Parathyroid adenoma (tissue), 2 donors: ENCODE results near the gene HSP90B1.

Source experiments
- H2AFZ ChIP-seq: fragments of 300-600 bp; sonication (generic); one replicate; pipeline ENCODE4 v1.7.0; 2017; ENCODE audit warnings: antibody characterized with exemption, mild to moderate bottlenecking
- H3K27ac ChIP-seq: fragments of 300-600 bp; sonication (generic); one replicate; pipeline ENCODE4 v1.7.0; 2017
- H3K27me3 ChIP-seq: fragments of 300-600 bp; sonication (generic); one replicate; pipeline ENCODE4 v1.7.0; 2017; ENCODE audit warnings: low read length; ENCODE audit not compliant: control insufficient read depth, insufficient read depth
- H3K36me3 ChIP-seq: fragments of 300-600 bp; sonication (generic); one replicate; pipeline ENCODE4 v1.7.0; 2017; ENCODE audit warnings: low read length; ENCODE audit not compliant: control insufficient read depth, insufficient read depth
- H3K4me1 ChIP-seq: fragments of 300-600 bp; sonication (generic); one replicate; pipeline ENCODE4 v1.7.0; 2017; ENCODE audit warnings: control low read depth
- H3K4me2 ChIP-seq: fragments of 300-600 bp; sonication (generic); one replicate; pipeline ENCODE4 v1.7.0; 2017; ENCODE audit warnings: low read length
- H3K4me3 ChIP-seq: fragments of 300-600 bp; sonication (generic); one replicate; pipeline ENCODE4 v1.7.0; 2017; ENCODE audit warnings: low read depth, low read length
- H3K79me2 ChIP-seq: fragments of 300-600 bp; sonication (generic); one replicate; pipeline ENCODE4 v1.7.0; 2017; ENCODE audit warnings: control low read depth
- H3K9ac ChIP-seq: fragments of 300-600 bp; sonication (generic); one replicate; pipeline ENCODE4 v1.7.0; 2017; ENCODE audit warnings: mild to moderate bottlenecking
- H3K9me3 ChIP-seq: fragments of 300-600 bp; sonication (generic); one replicate; pipeline ENCODE4 v1.7.0; 2017; ENCODE audit warnings: low read length; ENCODE audit not compliant: control insufficient read depth
- CTCF ChIP-seq: fragments of 300-600 bp; sonication (generic); IDR thresholded peaks from one replicate; pipeline ENCODE4 v1.7.0; 2017; ENCODE audit warnings: antibody characterized with exemption, mild to moderate bottlenecking
- donor health status: primary hyperparathyroidism.

HSP90B1 gene

GRCh38 chr12:103969391-103969790 lies 39.2 kb downstream of the HSP90B1 start:
- H3K36me3 ChIP-seq: no peaks in the 10 kb centered on the region
- H3K27me3 ChIP-seq: no peaks in the 10 kb centered on the region
- no peak overlapping the region for H3K4me3 ChIP-seq
- no peaks in the 10 kb centered on the region for H3K9me3 ChIP-seq
- H3K4me1 ChIP-seq: peaks cover 10% of the 10 kb centered on the region
- H3K79me2 ChIP-seq: peaks cover 64% of the 10 kb centered on the region
- no peak overlapping the region for H3K4me2 ChIP-seq
- H3K27ac ChIP-seq: no peak overlapping the region
- no peak for TF ChIP-seq CTCF
- no peak overlapping the region for H3K9ac ChIP-seq
- H2AFZ ChIP-seq: no peak overlapping the region

- peaks cover 5% of the 10 kb centered on the region for H3K4me1 ChIP-seq
- no peak overlapping the region for H3K9ac ChIP-seq
- H3K4me3 ChIP-seq: no peak overlapping the region
- no peaks in the 10 kb centered on the region for H3K27me3 ChIP-seq
- H3K9me3 ChIP-seq: no peaks in the 10 kb centered on the region
- H3K27ac ChIP-seq: no peak overlapping the region
- no peak for TF ChIP-seq CTCF
- no peak overlapping the region for H3K4me2 ChIP-seq
- no peaks in the 10 kb centered on the region for H3K36me3 ChIP-seq
- H2AFZ ChIP-seq: no peak overlapping the region
- H3K79me2 ChIP-seq: peaks cover 57% of the 10 kb centered on the region
Measured at GRCh38 chr12:103973909-103974308, 43.7 kb downstream of the HSP90B1 start.

GRCh38 chr12:103975368-103975767 lies 45.2 kb downstream of the HSP90B1 start:
- Histone ChIP-seq H3K4me1 (no peaks in the 10 kb centered on the region), H3K4me2 (no peak overlapping the region), H3K79me2 (peaks cover 46% of the 10 kb centered on the region), H3K27ac (no peak overlapping the region), H3K9me3 (no peaks in the 10 kb centered on the region), H3K36me3 (no peaks in the 10 kb centered on the region), H3K9ac (no peak overlapping the region), H3K4me3 (no peak overlapping the region), H2AFZ (no peak overlapping the region), H3K27me3 (no peaks in the 10 kb centered on the region)
- no peak for TF ChIP-seq CTCF

- peaks cover 22% of the 10 kb centered on the region for H3K79me2 ChIP-seq
- no peak overlapping the region for H3K4me3 ChIP-seq
- H3K27me3 ChIP-seq: no peaks in the 10 kb centered on the region
- no peaks in the 10 kb centered on the region for H3K4me1 ChIP-seq
- no peak overlapping the region for H2AFZ ChIP-seq
- no peak overlapping the region for H3K27ac ChIP-seq
- H3K9ac ChIP-seq: no peak overlapping the region
- H3K4me2 ChIP-seq: no peak overlapping the region
- H3K9me3 ChIP-seq: no peaks in the 10 kb centered on the region
- no peak for TF ChIP-seq CTCF
- H3K36me3 ChIP-seq: no peaks in the 10 kb centered on the region
Measured at GRCh38 chr12:103978384-103978982, 48.3 kb downstream of the HSP90B1 start.

- H3K27me3 ChIP-seq: no peaks in the 10 kb centered on the region
- H3K36me3 ChIP-seq: no peaks in the 10 kb centered on the region
- H3K27ac ChIP-seq: no peak overlapping the region
- no peak overlapping the region for H3K9ac ChIP-seq
- no peak overlapping the region for H3K4me2 ChIP-seq
- no peaks in the 10 kb centered on the region for H3K79me2 ChIP-seq
- no peaks in the 10 kb centered on the region for H3K4me1 ChIP-seq
- H3K4me3 ChIP-seq: no peak overlapping the region
- no peak overlapping the region for H2AFZ ChIP-seq
- no peaks in the 10 kb centered on the region for H3K9me3 ChIP-seq
- TF ChIP-seq CTCF: no peak
Measured at GRCh38 chr12:103986829-103987228, 56.6 kb downstream of the HSP90B1 start.
